GM19043 (cell line): ENCODE measurements around the gene NEURL1B.

ENCODE experiments used
- ATAC-seq: cut with Tn5 transposase; IDR thresholded peaks from one replicate; pipeline ENCODE4 v1.9.1; 2021; ENCODE audit warnings: low read depth; ENCODE audit not compliant: unreplicated experiment

NEURL1B gene

GRCh38 chr5:172608773-172609172 is 32.3 kb upstream of the NEURL1B start:
- no peak for ATAC-seq

- no peak for ATAC-seq
Observed at GRCh38 chr5:172610643-172611042, 30.4 kb upstream of the NEURL1B start.

GRCh38 chr5:172611913-172612312 is 29.1 kb upstream of the NEURL1B start:
- ATAC-seq: no peak

- ATAC-seq: no peak
Observed at GRCh38 chr5:172612771-172613170, 28.3 kb upstream of the NEURL1B start.

GRCh38 chr5:172616136-172616535 is 24.9 kb upstream of the NEURL1B start:
- ATAC-seq: no peak

- no peak for ATAC-seq
Observed at GRCh38 chr5:172616730-172617129, 24.3 kb upstream of the NEURL1B start.

- ATAC-seq: no peak
Observed at GRCh38 chr5:172617817-172618216, 23.2 kb upstream of the NEURL1B start.

GRCh38 chr5:172618574-172619365 is 22.3 kb upstream of the NEURL1B start:
- ATAC-seq: no peak

- no peak for ATAC-seq
Observed at GRCh38 chr5:172620506-172620905, 20.6 kb upstream of the NEURL1B start.

- no peak for ATAC-seq
Observed at GRCh38 chr5:172622091-172623046, 18.7 kb upstream of the NEURL1B start.

- ATAC-seq: no peak
Observed at GRCh38 chr5:172623313-172623980, 17.6 kb upstream of the NEURL1B start.

- no peak for ATAC-seq
Observed at GRCh38 chr5:172624083-172624995, 16.7 kb upstream of the NEURL1B start.

- no peak for ATAC-seq
Observed at GRCh38 chr5:172624996-172625964, 15.8 kb upstream of the NEURL1B start.

GRCh38 chr5:172626031-172626581 is 15.0 kb upstream of the NEURL1B start:
- ATAC-seq: no peak

- ATAC-seq: no peak
Observed at GRCh38 chr5:172630082-172630481, 11.0 kb upstream of the NEURL1B start.

- ATAC-seq: no peak
Observed at GRCh38 chr5:172630482-172630881, 10.6 kb upstream of the NEURL1B start.

- ATAC-seq: no peak
Observed at GRCh38 chr5:172630986-172631385, 10.1 kb upstream of the NEURL1B start.

GRCh38 chr5:172632346-172633092 is 8.5 kb upstream of the NEURL1B start:
- ATAC-seq: no peak
